HG03460 (cell line): ENCODE measurements around the gene LRP4.

ENCODE experiments used
- ATAC-seq: cut with Tn5 transposase; IDR thresholded peaks from one replicate; pipeline ENCODE4 v1.9.1; 2021; ENCODE audit not compliant: unreplicated experiment

The LRP4 gene

DNA sequence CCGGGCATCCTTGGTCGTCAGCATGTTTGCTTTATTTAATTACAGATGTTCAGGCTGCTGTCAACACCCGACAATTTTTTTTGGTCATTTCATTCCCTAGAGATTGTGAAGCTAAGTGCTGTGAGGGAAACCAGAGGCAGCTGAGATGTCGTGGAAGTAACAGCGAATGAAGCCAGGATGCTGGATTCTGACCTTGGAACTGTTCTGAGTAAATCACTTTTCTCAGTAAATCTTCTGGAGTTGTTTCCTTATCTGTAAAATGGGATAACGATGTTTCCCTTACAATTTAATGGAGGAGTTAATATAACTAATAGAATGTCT is 71.9 kb downstream of the LRP4 start:
- peak; percentile 2 for ATAC-seq

DNA sequence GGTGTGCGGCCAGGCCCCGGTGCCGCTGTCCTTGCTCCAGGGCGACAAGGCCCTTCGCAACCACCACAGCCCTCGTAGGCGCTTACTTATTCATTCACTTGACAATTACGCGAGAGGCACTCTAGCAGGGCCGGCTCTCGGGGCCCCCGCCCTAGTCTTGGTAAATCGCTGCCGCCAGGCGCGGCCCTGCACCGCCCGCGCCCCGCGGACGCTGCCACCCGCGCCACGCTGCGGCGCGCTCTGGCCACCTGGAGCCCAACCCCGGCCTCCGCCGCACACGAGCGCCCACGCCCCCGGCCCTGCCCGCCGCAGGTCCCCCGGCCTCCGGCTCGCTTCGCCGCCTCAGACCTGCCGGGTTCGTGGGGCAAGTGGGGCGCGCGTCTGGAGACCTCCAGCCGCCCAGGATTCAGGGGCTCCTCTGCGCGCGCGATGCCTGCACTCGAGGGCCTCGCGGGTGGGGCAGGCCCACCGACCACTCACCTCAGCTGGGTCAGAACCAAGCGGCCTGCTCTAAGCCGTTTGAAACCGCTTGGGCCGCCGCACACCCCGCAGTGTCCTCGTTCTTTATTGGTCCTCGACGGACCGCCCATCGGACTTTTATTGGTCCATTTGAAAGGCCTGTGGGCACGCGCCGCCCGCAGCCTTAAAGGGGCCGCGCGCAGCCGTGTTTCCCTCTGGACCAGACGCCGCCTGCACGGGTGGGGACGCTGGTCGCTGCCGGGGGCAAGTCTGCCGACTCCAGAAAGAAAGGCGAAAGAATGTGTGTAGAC is 72.4 kb downstream of the LRP4 start, which contains the start of gene CKAP5:
TSS of gene CKAP5 (minus strand) at position 541 of the 770 bp plus-strand sequence. CDS start 25,049 bp downstream, outside the sequence.
- ATAC-seq: peak; percentile 96

DNA sequence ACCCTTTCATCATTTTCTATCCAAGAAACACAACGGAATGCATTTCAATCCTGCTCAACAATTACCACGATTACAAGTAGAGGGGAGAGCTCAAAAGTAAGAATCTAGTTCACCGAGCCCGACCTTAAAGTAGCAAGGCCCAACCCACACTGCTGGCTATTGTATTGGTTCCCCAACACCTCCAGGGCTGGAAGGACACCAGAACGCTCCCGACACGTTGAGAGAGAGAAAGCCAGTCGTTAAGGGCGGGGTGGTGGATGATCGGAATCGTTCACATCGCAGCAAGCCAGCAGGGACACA is 73.0 kb downstream of the LRP4 start:
- ATAC-seq: no peak

DNA sequence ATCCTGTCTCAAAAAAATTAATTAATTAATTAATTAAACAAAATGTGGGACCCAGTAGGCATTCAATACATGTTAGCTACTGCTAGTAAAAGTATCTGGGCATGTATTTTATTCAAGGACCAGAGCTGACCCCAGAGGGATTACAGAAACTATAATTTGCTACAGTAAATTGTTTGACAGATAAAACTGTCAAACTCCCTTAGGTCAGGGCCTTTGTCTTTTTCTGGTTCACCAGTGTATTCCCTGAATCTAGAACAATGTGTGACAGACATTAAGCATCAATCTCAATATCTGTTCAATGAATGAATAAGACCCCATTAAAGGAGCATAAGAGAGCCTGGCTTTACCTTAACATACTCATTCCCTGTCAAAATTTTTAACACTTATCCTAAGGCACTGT is 78.2 kb downstream of the LRP4 start:
- no peak for ATAC-seq

DNA sequence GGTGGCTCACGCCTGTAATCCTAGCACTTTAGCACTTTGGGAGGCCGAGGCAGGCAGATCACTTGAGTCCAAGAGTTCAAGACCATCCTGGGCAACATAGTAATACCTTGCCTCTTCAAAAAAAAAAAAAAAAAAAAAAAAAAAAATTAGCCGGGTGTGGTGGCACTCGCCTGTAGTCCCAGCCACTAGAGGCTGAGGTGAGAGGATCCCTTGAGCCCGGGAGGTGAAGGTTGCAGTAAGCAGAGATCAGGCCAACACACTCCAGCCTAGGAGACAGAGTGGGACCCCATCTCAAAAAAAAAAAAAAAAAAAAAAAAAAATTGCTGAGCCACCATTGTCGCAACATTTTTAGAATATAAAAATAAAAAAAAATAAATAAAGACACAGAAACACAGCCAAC is 79.8 kb downstream of the LRP4 start:
- ATAC-seq: no peak

DNA sequence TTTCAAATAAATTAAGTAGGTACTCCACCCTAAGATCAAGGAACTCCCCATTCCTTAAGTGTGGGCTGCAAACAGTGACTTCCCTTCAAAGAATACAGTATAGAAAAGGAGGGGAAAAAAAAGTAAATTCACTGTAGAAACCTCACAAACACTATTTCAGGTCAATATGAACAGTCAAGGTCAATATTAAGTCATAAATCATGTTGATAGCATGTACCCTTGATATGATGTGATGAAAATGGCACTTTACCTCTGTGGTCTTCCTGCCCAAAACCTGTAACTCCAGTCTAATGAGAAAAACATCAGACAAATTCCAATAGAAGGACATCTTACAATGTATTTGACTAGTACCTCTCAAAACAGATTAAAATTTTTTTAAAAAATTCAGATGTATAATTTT is 80.5 kb downstream of the LRP4 start:
- ATAC-seq: no peak

DNA sequence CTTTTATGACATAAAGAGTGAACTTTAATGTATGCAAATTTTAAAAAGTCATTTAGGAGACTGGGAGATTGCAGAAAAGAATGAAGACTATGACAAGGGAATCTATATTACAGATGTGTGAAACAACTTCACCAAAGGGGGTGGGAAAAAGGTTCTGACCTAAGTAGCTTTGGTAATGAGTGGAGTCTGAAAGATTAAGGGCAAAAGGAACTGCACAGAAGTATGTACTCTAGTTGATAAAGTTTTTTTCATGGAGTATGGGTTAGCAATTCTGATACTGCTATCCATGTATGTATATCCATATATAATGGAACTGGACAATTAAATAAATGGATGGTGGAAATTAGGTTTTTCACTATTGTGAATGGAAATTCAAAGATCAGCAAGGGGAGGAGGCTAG is 81.5 kb downstream of the LRP4 start:
- no peak for ATAC-seq

DNA sequence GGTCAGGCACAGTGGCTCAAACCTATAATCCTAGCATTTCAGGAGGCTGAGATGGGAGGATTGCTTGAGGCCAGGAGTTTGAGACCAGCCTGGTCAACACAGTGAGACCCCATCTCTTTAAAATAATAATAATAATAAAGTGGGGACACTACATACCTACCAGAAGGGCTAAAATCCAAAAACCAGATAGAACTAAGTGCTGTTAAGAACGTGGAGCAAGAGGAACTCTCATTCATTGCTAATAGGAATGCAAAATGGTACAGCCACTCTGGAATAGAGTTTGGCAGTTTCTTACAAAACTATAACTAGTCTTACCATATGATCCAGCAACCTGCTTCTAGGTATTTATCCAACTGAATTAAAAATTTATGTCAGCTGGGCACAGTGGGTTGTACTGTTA is 81.9 kb downstream of the LRP4 start:
- ATAC-seq: no peak

DNA sequence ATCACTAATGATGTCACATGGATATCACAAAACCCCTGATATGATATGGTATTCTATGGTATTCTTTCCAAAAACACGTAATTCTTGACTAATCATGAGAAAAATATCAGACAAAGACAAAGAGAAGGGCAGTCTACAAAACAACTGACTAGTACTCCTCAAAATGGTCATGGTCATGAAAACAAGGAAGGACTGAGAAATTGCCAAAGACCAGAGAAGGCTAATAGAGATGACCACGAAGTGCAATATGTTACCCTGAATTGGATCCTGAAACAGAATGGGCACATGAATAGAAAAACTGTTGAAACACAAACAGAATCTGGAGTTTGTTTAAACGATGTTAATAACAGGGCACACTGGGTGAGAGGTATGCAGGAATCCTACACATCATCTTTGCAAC is 82.5 kb downstream of the LRP4 start:
- no peak for ATAC-seq

DNA sequence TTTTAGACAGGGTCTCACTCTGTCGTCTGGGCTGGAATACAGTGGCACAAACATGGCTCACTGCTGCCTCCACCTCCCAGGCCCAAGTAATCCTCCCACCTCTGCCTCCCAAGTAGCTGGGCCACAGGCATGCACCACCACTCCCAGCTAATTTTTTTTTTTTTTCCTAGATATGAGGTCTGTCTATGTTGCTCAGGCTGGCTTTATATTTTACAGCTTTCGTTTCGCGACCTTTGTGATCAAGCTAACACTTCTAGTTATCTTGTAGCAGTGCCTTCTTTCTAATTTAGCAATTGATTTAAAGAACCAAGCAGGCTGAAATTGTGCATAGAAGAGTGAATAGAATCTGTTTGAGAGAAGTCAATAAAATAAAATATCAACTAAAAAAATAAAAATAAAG is 83.5 kb downstream of the LRP4 start:
- no peak for ATAC-seq

DNA sequence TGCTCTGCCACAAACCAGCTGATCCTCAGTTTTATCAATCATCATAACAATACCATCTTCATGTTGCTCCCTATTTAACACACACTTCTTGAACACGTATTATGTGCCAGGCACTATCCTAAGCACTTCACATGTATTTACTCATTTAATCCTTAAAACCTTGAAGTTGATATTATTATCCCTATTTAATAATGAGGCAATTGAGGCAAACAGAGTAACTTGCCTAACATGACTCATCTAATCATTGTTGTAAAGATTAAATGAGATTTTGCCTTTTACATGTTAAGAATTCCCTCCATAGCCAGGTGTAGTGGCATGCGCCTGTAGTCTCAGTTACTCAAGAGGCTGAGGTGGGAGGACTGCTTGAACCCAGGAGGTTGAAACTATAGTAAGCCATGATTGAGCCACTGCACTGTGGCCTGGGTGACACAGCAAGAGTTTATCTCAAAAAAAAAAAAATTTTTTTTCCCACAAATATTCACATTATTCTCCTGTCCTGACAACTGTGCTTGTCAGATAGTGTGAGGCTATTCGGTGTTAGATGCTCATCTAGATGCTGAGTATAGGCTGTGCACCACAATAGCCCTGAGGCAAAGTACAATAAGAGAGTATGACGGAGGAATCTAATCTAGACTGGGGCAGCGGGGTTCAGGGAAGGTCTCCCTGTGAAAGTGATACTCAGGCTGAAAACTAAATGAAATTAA is 85.7 kb downstream of the LRP4 start:
- no peak for ATAC-seq

DNA sequence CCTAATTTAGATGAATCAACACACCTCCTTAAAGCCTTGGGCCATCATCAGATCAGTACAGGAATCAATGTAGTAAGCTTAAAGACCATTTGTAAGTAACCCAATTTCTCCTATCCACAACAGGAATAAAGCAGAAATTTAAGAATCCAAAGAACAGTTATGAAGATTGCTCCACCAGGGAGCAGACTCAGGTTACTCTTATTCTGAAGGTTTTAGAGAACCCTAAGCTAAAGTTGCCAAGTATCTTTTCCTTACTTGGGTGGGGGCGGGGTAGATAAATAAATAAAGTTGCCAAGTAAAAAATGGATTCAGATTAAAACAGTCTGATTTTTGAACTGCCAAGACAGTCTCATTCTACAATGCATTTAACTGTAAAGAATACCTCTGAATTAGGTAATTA is 90.4 kb downstream of the LRP4 start:
- ATAC-seq: no peak

DNA sequence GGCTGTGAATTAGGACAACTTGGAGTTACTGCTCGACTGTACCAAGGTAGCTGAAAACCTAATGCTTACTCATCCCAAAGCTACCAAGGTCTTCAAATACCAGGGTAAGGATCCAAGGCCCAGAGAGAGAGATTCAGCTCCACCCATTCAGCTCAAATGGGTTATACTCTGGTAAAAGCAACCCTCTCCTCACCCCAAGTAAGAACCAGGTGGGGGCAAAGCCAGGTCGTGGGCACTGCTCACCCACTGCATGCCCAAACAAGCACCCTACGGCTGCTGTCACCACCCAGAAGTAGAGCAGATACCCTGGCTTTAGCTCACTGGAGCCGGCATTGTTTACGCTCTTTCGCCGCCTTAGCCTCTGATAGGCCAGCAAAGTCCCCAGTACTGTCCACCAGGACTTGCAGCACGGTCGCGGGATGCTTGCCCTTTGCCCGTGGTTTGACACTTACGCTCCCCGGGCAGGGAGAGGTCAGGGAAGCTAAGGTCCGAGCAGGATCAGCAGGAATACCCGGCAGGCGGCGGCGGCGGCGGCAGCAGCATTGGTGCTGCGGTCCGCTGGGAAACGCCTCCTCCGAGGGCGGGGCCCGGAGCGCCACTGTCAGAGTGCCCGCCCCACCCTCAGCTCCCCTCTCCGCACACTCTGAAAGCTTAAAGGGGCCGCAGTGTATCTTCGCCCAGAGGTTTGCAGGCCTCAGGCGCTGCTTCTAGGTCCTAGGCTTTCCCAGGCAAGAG is 91.9 kb downstream of the LRP4 start:
- peak; percentile 99 for ATAC-seq

DNA sequence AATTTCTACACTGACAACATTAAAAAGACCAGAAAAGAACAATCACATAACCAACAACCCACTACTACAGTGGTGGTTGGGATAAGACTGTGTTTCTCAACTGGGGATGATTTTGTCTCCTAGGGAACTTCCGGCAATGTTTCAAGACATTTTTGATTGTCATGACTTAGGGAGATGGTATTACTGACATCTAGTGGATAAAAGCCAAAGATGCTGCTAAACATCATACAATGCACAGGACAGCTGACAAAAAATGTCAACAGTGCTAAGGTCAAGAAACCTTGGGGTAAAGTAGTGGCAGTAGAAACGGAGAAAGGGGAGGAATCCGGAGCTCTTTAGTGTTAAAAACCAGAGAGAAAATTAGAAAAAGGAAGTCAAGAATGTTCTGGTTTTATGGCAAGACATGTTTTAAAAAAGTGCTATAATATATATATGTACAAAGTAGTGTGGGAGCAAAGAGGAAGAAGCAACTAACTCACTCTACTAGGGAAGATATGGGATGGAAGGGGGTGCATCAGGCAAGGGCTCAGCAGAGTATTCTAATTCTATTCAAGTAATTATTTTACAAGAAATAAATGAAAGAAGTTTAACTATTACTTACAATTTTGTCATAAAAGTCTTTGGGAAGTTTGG is 109.4 kb downstream of the LRP4 start:
- no peak for ATAC-seq
